ENCODE results near the gene DNAJC5. TPM values are rescaled to one million over a fixed set of nuclear protein-coding genes. Genes with fewer than 3 reads are reported as not detected.
"Not testable (repeated sequence)": the region's sequence is repeated elsewhere in the genome, so short reads cannot be mapped to it uniquely, and the experiment has no call there.

The DNAJC5 gene
- total RNA-seq (2014; rRNA removed; shearing (Covaris generic); ENCODE audit: low replicate concordance): 60.9 and 69.2 TPM in 2 replicates

- peak; percentile 92 for DNase-seq (ENCODE audit: low read depth)
- in situ Hi-C loops (cut with HindIII; ENCODE audit: low pct_unique_long_range_greater_than_20kb, low sequenced_read_pairs): no loop called here
Measured at GRCh38 chr20:63894358-63895201, at the start of gene DNAJC5. TSS of gene DNAJC5 (plus strand) at chr20:63895126. CDS start at chr20:63928346, 33,220 bp downstream.

- DNase-seq (ENCODE audit: low read depth): no peak
- in situ Hi-C loops (cut with HindIII; ENCODE audit: low pct_unique_long_range_greater_than_20kb, low sequenced_read_pairs): no loop called here
Measured at GRCh38 chr20:63846128-63846771, 48.7 kb upstream of the DNAJC5 start.

- in situ Hi-C loops (cut with HindIII; ENCODE audit: low pct_unique_long_range_greater_than_20kb, low sequenced_read_pairs): no loop called here
- DNase-seq (ENCODE audit: low read depth): no peak
Measured at GRCh38 chr20:63846888-63847236, 48.1 kb upstream of the DNAJC5 start.

GRCh38 chr20:63847237-63848002, 47.5 kb upstream of the DNAJC5 start:
- in situ Hi-C loops (cut with HindIII; ENCODE audit: low pct_unique_long_range_greater_than_20kb, low sequenced_read_pairs): no loop called here
- no peak for DNase-seq (ENCODE audit: low read depth)

GRCh38 chr20:63848003-63848911, 46.7 kb upstream of the DNAJC5 start:
- in situ Hi-C loops (cut with HindIII; ENCODE audit: low pct_unique_long_range_greater_than_20kb, low sequenced_read_pairs): no loop called here
- no peak for DNase-seq (ENCODE audit: low read depth)

GRCh38 chr20:63850689-63851547, 44.0 kb upstream of the DNAJC5 start:
- in situ Hi-C loops (cut with HindIII; ENCODE audit: low pct_unique_long_range_greater_than_20kb, low sequenced_read_pairs): no loop called here
- DNase-seq (ENCODE audit: low read depth): no peak

GRCh38 chr20:63851548-63851943, 43.4 kb upstream of the DNAJC5 start:
- DNase-seq (ENCODE audit: low read depth); in situ Hi-C loops (cut with HindIII; ENCODE audit: low pct_unique_long_range_greater_than_20kb, low sequenced_read_pairs): not testable (repeated sequence)

- DNase-seq (ENCODE audit: low read depth); in situ Hi-C loops (cut with HindIII; ENCODE audit: low pct_unique_long_range_greater_than_20kb, low sequenced_read_pairs): not testable (repeated sequence)
Measured at GRCh38 chr20:63853733-63854068, 41.2 kb upstream of the DNAJC5 start.

- no peak for DNase-seq (ENCODE audit: low read depth)
- in situ Hi-C loops (cut with HindIII; ENCODE audit: low pct_unique_long_range_greater_than_20kb, low sequenced_read_pairs): no loop called here
Measured at GRCh38 chr20:63854069-63854765, 40.7 kb upstream of the DNAJC5 start.

GRCh38 chr20:63854766-63855362, 40.1 kb upstream of the DNAJC5 start:
- in situ Hi-C loops (cut with HindIII; ENCODE audit: low pct_unique_long_range_greater_than_20kb, low sequenced_read_pairs): no loop called here
- no peak for DNase-seq (ENCODE audit: low read depth)

GRCh38 chr20:63855363-63856097, 39.4 kb upstream of the DNAJC5 start:
- no peak for DNase-seq (ENCODE audit: low read depth)
- in situ Hi-C loops (cut with HindIII; ENCODE audit: low pct_unique_long_range_greater_than_20kb, low sequenced_read_pairs): no loop called here

- in situ Hi-C loops (cut with HindIII; ENCODE audit: low pct_unique_long_range_greater_than_20kb, low sequenced_read_pairs): no loop called here
Measured at GRCh38 chr20:63856098-63856511, 38.8 kb upstream of the DNAJC5 start.

GRCh38 chr20:63857764-63858392, 37.0 kb upstream of the DNAJC5 start:
- no peak for DNase-seq (ENCODE audit: low read depth)
- in situ Hi-C loops (cut with HindIII; ENCODE audit: low pct_unique_long_range_greater_than_20kb, low sequenced_read_pairs): no loop called here

More at GRCh38 chr20:63856098-63856511, 38.8 kb upstream of the DNAJC5 start:
- DNase-seq (ENCODE audit: low read depth): no peak

GRCh38 chr20:63858393-63859165, 36.3 kb upstream of the DNAJC5 start:
- in situ Hi-C loops (cut with HindIII; ENCODE audit: low pct_unique_long_range_greater_than_20kb, low sequenced_read_pairs): no loop called here

More at GRCh38 chr20:63858393-63859165, 36.3 kb upstream of the DNAJC5 start:
- no peak for DNase-seq (ENCODE audit: low read depth)
